IMR-90 (cell line): ENCODE results near the gene KRTAP10-9. TPM values are rescaled to one million over a fixed set of nuclear protein-coding genes. Genes with fewer than 3 reads are reported as not detected.
"Not testable (repeated sequence)": the region's sequence is repeated elsewhere in the genome, so short reads cannot be mapped to it uniquely, and the experiment has no call there.

Source experiments
- ATAC-seq: fragments of 200-7000 bp; cut with Tn5 transposase; 2 replicates; pipeline ENCODE4 v1.9.1; 2020; ENCODE audit warnings: low read depth, mild to moderate bottlenecking, moderate library complexity
- BruUV-seq: library from RNA; stranded (reverse); fragments of 400-500 nt; replicated peaks from 2 replicates; lab custom pipeline; 2021; lab: Mats Ljungman, UMichigan
- CTCF ChIA-PET: fragments of 300-600 bp; formaldehyde crosslinking; extraction: SDS; loops from one replicate; lab custom pipeline; 2021; ENCODE audit warnings: antibody characterized with exemption; lab: Yijun Ruan, JAX
- POLR2A ChIA-PET: fragments of 300-600 bp; sonication (Branson Sonifier 250); formaldehyde crosslinking; loops from one replicate; lab custom pipeline; 2022; ENCODE audit warnings: antibody characterized with exemption; ENCODE audit not compliant: unreplicated experiment; lab: Charles Lee
- DNase-seq: peaks from one replicate; pipeline ENCODE4 v3.0.0; 2013
- H2AFZ ChIP-seq: replicated peaks from 2 replicates; pipeline ENCODE3; 2013; ENCODE audit warnings: low read length, mild to moderate bottlenecking; ENCODE audit not compliant: poor library complexity
- H2AK5ac ChIP-seq: 2 replicates; pipeline ENCODE4 v1.6.1; 2013; ENCODE audit warnings: low read depth, low read length, inconsistent platforms
- H2AK9ac ChIP-seq: replicated peaks from 2 replicates; pipeline ENCODE3; 2013; ENCODE audit warnings: mild to moderate bottlenecking, low read depth, low read length, moderate library complexity; ENCODE audit not compliant: poor library complexity
- H2BK120ac ChIP-seq: 2 replicates; pipeline ENCODE4 v1.6.1; 2013; ENCODE audit warnings: low read depth, low read length, inconsistent platforms
- H2BK15ac ChIP-seq: 3 replicates; pipeline ENCODE4 v1.6.1; 2013; ENCODE audit warnings: low read depth, low read length, inconsistent platforms
- H2BK20ac ChIP-seq: 2 replicates; pipeline ENCODE4 v1.6.1; 2013; ENCODE audit warnings: low read depth, mild to moderate bottlenecking, inconsistent platforms, low read length, moderate library complexity
- H2BK5ac ChIP-seq: 2 replicates; pipeline ENCODE4 v1.6.1; 2013; ENCODE audit warnings: mild to moderate bottlenecking, low read depth, low read length, inconsistent platforms; ENCODE audit not compliant: poor library complexity, severe bottlenecking
- H3K14ac ChIP-seq: replicated peaks from 2 replicates; pipeline ENCODE4 v1.6.1; 2013; ENCODE audit warnings: low read depth, low read length, inconsistent platforms
- H3K18ac ChIP-seq: 2 replicates; pipeline ENCODE4 v1.6.1; 2013; ENCODE audit warnings: low read depth, low read length, control low read depth
- H3K23ac ChIP-seq: 2 replicates; pipeline ENCODE4 v1.6.1; 2013; ENCODE audit warnings: low read depth, low read length, inconsistent platforms
- H3K27ac ChIP-seq: 2 replicates; pipeline ENCODE4 v1.5.1; 2013; ENCODE audit warnings: mild to moderate bottlenecking, control low read depth, low read length; ENCODE audit not compliant: insufficient read depth
- H3K27me3 ChIP-seq: 2 replicates; pipeline ENCODE4 v1.6.1; 2013; ENCODE audit warnings: low read length; ENCODE audit not compliant: control insufficient read depth, insufficient read depth
- H3K36me3 ChIP-seq: 2 replicates; pipeline ENCODE4 v1.6.1; 2013; ENCODE audit warnings: low read length, mixed read lengths; ENCODE audit not compliant: control insufficient read depth, insufficient read depth
- H3K4ac ChIP-seq: 2 replicates; pipeline ENCODE4 v1.6.1; 2013; ENCODE audit warnings: low read depth, low read length, inconsistent platforms
- H3K4me1 ChIP-seq: 2 replicates; pipeline ENCODE4 v1.6.1; 2013; ENCODE audit warnings: low read length, mixed read lengths; ENCODE audit not compliant: control insufficient read depth, insufficient read depth
- H3K4me2 ChIP-seq: 2 replicates; pipeline ENCODE4 v1.6.1; 2013; ENCODE audit warnings: low read depth, mild to moderate bottlenecking, control low read depth, low read length, moderate library complexity
- H3K4me3 ChIP-seq: 2 replicates; pipeline ENCODE4 v1.5.1; 2013; ENCODE audit warnings: low read depth, mild to moderate bottlenecking, control low read depth, low read length, moderate library complexity; ENCODE audit not compliant: insufficient read depth
- H3K56ac ChIP-seq: 2 replicates; pipeline ENCODE4 v1.6.1; 2013; ENCODE audit warnings: low read length, inconsistent platforms; ENCODE audit not compliant: insufficient read depth; ENCODE audit errors: extremely low read depth
- H3K79me1 ChIP-seq, 2 experiments: 2 replicates each; pipeline ENCODE4 v1.6.1; 2013; ENCODE audit warnings: low read length in 2 of 2, inconsistent platforms in 1 of 2, low read depth in 1 of 2
- H3K9ac ChIP-seq: 2 replicates; pipeline ENCODE4 v1.6.1; 2013; ENCODE audit warnings: low read depth, low read length, control low read depth
- H3K9me1 ChIP-seq: 2 replicates; pipeline ENCODE4 v1.6.1; 2013; ENCODE audit warnings: low read length, inconsistent platforms; ENCODE audit not compliant: insufficient read depth
- H3K9me3 ChIP-seq: 2 replicates; pipeline ENCODE4 v1.6.1; 2013; ENCODE audit warnings: low read length; ENCODE audit not compliant: control insufficient read depth, insufficient read depth
- H4K20me1 ChIP-seq: 2 replicates; pipeline ENCODE4 v1.6.1; 2013; ENCODE audit warnings: low read length, inconsistent platforms; ENCODE audit not compliant: insufficient read depth
- H4K5ac ChIP-seq: 2 replicates; pipeline ENCODE4 v1.6.1; 2013; ENCODE audit warnings: mild to moderate bottlenecking, low read depth, low read length, control low read depth
- H4K8ac ChIP-seq, 2 experiments: 2 replicates each; pipeline ENCODE4 v1.6.1; 2013; ENCODE audit warnings: low read depth in 2 of 2, low read length in 2 of 2, control low read depth in 1 of 2, inconsistent platforms in 1 of 2
- H4K91ac ChIP-seq: 2 replicates; pipeline ENCODE4 v1.6.1; 2013; ENCODE audit warnings: low read depth, low read length, inconsistent platforms; ENCODE audit not compliant: insufficient read depth
- WGBS, 2 experiments: methylation state at CpG; one replicate each; pipeline versions ENCODE4 v1.1.5 to v1.1.7; 2013; ENCODE audit warnings: missing lambda C conversion rate in 2 of 2; ENCODE audit not compliant: insufficient read length in 1 of 2; ENCODE audit errors: extremely low coverage in 2 of 2; 5-methylcytosine and 5-hydroxymethylcytosine counted together
- dilution Hi-C: fragments of 300-500 bp; cut with HindIII; formaldehyde crosslinking; loops from one replicate; pipeline ENCODE4 v1.14.3; 2018; ENCODE audit warnings: low sequenced_read_pairs; ENCODE audit not compliant: unreplicated experiment
- in situ Hi-C: fragments of 300-500 bp; cut with MboI; formaldehyde crosslinking; loops from 3 replicates; pipeline ENCODE4 v1.14.3; 2019; ENCODE audit warnings: low sequenced_read_pairs, inconsistent platforms, mixed read lengths
- intact Hi-C: fragments of 100-400 bp; cut with micrococcal nuclease; formaldehyde crosslinking; loops from 2 replicates; pipeline ENCODE4 v1.10.0; 2022
- polyA plus RNA-seq, 3 experiments: library from polyadenylated mRNA; depleted of rRNA; stranded (reverse); fragments of >200 nt; gene quantifications; 2 replicates each; pipeline ENCODE4 v1.2.3, GENCODE V29; 2012; ENCODE audit warnings: low replicate concordance in 1 of 3
- total RNA-seq: library from RNA; depleted of rRNA; stranded (reverse); fragments of >200 nt; gene quantifications from 2 replicates; pipeline ENCODE4 v1.2.3, GENCODE V29; 2012

Gene KRTAP10-9
- total and polyA plus RNA-seq, 2 of the 4 experiments (the other 2 are of a cell fraction) = not detected

DNA sequence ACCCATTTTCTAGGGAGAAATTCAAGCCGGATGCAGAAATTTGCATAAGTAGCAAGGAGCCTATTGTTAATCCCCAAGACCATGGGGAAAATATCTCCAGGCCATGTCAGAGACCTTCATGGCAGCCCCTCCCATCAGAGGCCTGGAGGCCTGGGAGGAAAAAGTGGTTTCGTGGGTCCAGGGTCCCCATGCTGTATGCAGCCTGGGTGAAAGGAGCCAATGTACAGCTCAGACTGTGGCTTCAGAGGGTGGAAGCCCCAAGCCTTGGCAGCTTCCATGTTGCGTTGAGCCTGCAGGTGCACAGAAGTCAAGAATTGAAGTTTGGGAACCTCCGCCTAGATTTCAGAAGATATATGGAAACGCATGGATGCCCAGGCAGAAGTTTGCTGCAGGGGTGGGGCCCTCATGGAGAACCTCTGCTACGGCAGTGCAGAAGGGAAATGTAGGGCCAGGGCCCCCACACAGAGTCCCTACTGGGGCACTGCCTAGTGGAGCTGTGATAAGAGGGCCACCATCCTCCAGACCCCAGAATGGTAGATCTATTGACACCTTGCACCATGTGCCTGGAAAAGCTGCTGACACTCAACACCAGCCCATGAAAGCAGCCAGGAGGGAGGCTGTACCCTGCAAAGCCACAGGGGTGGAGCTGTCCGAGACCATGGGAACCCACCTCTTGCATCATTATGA, 16.6 kb upstream of the KRTAP10-9 start:
- H3K4me3 ChIP-seq, POLR2A ChIA-PET, H4K8ac ChIP-seq, H2BK120ac ChIP-seq, intact Hi-C loops, H3K79me1 ChIP-seq, dilution Hi-C loops, H3K9ac ChIP-seq, H3K4me2 ChIP-seq, H3K18ac ChIP-seq, DNase-seq, H2AK9ac ChIP-seq, in situ Hi-C loops, H2BK20ac ChIP-seq, H4K20me1 ChIP-seq, H3K9me1 ChIP-seq, H3K23ac ChIP-seq, H3K27me3 ChIP-seq, H2BK15ac ChIP-seq, ATAC-seq, H3K4ac ChIP-seq, H4K91ac ChIP-seq, H3K56ac ChIP-seq, H2AK5ac ChIP-seq, BruUV-seq, H3K36me3 ChIP-seq, H2BK5ac ChIP-seq, H4K5ac ChIP-seq, H2AFZ ChIP-seq, H3K27ac ChIP-seq, H3K4me1 ChIP-seq, CTCF ChIA-PET, H3K14ac ChIP-seq: not testable (repeated sequence)
- peaks cover 13% of the 10 kb centered on the region for H3K9me3 ChIP-seq
- WGBS, 2 experiments = no CpG with 5 or more reads among the region's 7 CpGs
